C4-2B (cell line): ENCODE results near the gene TANC2.

Experiments used
- ZFX ChIP-seq: fragments of 450-650 bp; IDR thresholded peaks from 2 replicates; pipeline ENCODE4 v1.6.1; 2017
- TF ChIP-seq, protein P1 (sequence below): fragments of 450-650 bp; conservative IDR thresholded peaks from 2 replicates; pipeline ENCODE4 v1.5.1; 2017; ENCODE audit warnings: mild to moderate bottlenecking

GRCh38 chr17:62935523-62935922 is 30.5 kb upstream of the TANC2 start:
- TF ChIP-seq, protein P1, sequence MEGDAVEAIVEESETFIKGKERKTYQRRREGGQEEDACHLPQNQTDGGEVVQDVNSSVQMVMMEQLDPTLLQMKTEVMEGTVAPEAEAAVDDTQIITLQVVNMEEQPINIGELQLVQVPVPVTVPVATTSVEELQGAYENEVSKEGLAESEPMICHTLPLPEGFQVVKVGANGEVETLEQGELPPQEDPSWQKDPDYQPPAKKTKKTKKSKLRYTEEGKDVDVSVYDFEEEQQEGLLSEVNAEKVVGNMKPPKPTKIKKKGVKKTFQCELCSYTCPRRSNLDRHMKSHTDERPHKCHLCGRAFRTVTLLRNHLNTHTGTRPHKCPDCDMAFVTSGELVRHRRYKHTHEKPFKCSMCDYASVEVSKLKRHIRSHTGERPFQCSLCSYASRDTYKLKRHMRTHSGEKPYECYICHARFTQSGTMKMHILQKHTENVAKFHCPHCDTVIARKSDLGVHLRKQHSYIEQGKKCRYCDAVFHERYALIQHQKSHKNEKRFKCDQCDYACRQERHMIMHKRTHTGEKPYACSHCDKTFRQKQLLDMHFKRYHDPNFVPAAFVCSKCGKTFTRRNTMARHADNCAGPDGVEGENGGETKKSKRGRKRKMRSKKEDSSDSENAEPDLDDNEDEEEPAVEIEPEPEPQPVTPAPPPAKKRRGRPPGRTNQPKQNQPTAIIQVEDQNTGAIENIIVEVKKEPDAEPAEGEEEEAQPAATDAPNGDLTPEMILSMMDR, result no peak
- no peak for TF ChIP-seq ZFX
